Liver (tissue), 3 donors: ENCODE data around the gene HMGCS1.

ENCODE experiments used
- ATF3 ChIP-seq: IDR thresholded peaks from 2 replicates; pipeline ENCODE4 v1.6.1; 2016; ENCODE audit warnings: antibody characterized with exemption
- EGR1 ChIP-seq, 2 donors: IDR thresholded peaks; 2 replicates each; pipeline ENCODE4 v1.6.1; 2016 to 2018; ENCODE audit warnings: antibody characterized with exemption in 2 of 2, low read depth in 2 of 2
- FOXA1 ChIP-seq: IDR thresholded peaks from 2 replicates; pipeline ENCODE4 v1.6.1; 2016; ENCODE audit warnings: antibody characterized with exemption
- JUND ChIP-seq, 2 donors: IDR thresholded peaks; 2 replicates each; pipeline ENCODE4 v1.6.1; 2016; ENCODE audit warnings: antibody characterized with exemption in 2 of 2
- MAX ChIP-seq: IDR thresholded peaks from 2 replicates; pipeline ENCODE4 v1.6.1; 2016; ENCODE audit warnings: antibody characterized with exemption
- NR2F2 ChIP-seq: IDR thresholded peaks from 2 replicates; pipeline ENCODE4 v1.6.1; 2016; ENCODE audit warnings: antibody characterized with exemption
- RAD21 ChIP-seq, 2 donors: IDR thresholded peaks; 2 replicates each; pipeline ENCODE4 v1.6.1; 2016; ENCODE audit warnings: antibody characterized with exemption in 2 of 2, mild to moderate bottlenecking in 2 of 2
- RXRA ChIP-seq, 2 donors: IDR thresholded peaks; 2 replicates each; pipeline ENCODE4 v1.6.1; 2017 to 2018; ENCODE audit warnings: antibody characterized with exemption in 2 of 2, mild to moderate bottlenecking in 1 of 2
- SP1 ChIP-seq: IDR thresholded peaks from 2 replicates; pipeline ENCODE4 v1.6.1; 2018; ENCODE audit warnings: antibody characterized with exemption, mild to moderate bottlenecking
- TAF1 ChIP-seq: conservative IDR thresholded peaks from 2 replicates; pipeline ENCODE4 v1.6.1; 2016; ENCODE audit warnings: antibody characterized with exemption, mild to moderate bottlenecking
- TF ChIP-seq, protein P1 (sequence below): fragments of 150-350 bp; IDR thresholded peaks from 2 replicates; pipeline ENCODE4 v1.5.1; 2017; ENCODE audit warnings: improper control_type of control experiment, low read depth, low read length; ENCODE audit not compliant: missing input control
- TF ChIP-seq, protein P2 (sequence below): IDR thresholded peaks from 2 replicates; pipeline ENCODE4 v1.6.1; 2016; ENCODE audit warnings: antibody characterized with exemption, mild to moderate bottlenecking
- TF ChIP-seq, protein P3 (sequence below): IDR thresholded peaks from 2 replicates; pipeline ENCODE4 v1.6.1; 2016; ENCODE audit warnings: antibody characterized with exemption
- donor health status: healthy.
- donor health status: healthy.

DNA sequence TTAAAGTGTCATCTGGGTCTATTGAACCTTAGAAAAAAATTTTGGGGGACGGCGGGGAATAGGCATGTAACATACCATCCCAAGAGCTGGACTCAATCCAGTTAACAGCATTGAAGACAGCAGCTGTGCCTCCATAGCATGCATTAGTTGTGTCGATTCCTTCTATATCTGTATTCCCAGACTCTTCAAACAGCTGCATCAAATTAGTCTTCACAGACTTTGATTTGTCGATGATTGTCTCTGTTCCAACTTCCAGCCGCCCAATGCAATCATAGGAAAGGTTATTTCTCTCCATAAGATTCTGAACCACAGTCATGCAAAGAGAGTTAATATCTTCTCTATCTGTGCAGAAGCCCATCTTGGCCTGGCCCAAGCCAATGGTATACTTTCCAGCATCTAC lies 14.8 kb downstream of the HMGCS1 start:
- no peak for TF ChIP-seq RAD21 (IDR thresholded peaks at IDR 0.05)
- TF ChIP-seq, protein P1, sequence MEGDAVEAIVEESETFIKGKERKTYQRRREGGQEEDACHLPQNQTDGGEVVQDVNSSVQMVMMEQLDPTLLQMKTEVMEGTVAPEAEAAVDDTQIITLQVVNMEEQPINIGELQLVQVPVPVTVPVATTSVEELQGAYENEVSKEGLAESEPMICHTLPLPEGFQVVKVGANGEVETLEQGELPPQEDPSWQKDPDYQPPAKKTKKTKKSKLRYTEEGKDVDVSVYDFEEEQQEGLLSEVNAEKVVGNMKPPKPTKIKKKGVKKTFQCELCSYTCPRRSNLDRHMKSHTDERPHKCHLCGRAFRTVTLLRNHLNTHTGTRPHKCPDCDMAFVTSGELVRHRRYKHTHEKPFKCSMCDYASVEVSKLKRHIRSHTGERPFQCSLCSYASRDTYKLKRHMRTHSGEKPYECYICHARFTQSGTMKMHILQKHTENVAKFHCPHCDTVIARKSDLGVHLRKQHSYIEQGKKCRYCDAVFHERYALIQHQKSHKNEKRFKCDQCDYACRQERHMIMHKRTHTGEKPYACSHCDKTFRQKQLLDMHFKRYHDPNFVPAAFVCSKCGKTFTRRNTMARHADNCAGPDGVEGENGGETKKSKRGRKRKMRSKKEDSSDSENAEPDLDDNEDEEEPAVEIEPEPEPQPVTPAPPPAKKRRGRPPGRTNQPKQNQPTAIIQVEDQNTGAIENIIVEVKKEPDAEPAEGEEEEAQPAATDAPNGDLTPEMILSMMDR: no peak
- no peak for TF ChIP-seq MAX
- TF ChIP-seq, protein P2, sequence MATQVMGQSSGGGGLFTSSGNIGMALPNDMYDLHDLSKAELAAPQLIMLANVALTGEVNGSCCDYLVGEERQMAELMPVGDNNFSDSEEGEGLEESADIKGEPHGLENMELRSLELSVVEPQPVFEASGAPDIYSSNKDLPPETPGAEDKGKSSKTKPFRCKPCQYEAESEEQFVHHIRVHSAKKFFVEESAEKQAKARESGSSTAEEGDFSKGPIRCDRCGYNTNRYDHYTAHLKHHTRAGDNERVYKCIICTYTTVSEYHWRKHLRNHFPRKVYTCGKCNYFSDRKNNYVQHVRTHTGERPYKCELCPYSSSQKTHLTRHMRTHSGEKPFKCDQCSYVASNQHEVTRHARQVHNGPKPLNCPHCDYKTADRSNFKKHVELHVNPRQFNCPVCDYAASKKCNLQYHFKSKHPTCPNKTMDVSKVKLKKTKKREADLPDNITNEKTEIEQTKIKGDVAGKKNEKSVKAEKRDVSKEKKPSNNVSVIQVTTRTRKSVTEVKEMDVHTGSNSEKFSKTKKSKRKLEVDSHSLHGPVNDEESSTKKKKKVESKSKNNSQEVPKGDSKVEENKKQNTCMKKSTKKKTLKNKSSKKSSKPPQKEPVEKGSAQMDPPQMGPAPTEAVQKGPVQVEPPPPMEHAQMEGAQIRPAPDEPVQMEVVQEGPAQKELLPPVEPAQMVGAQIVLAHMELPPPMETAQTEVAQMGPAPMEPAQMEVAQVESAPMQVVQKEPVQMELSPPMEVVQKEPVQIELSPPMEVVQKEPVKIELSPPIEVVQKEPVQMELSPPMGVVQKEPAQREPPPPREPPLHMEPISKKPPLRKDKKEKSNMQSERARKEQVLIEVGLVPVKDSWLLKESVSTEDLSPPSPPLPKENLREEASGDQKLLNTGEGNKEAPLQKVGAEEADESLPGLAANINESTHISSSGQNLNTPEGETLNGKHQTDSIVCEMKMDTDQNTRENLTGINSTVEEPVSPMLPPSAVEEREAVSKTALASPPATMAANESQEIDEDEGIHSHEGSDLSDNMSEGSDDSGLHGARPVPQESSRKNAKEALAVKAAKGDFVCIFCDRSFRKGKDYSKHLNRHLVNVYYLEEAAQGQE: no peak
- TF ChIP-seq JUND (IDR thresholded peaks at IDR 0.05): no peak
- TF ChIP-seq RXRA (IDR thresholded peaks at IDR 0.05): no peak
- no peak for TF ChIP-seq SP1
- TF ChIP-seq ATF3: no peak
- no peak for TF ChIP-seq EGR1 (IDR thresholded peaks at IDR 0.05; ENCODE audit: low read depth in 2 of 2)
- TF ChIP-seq, protein P3, sequence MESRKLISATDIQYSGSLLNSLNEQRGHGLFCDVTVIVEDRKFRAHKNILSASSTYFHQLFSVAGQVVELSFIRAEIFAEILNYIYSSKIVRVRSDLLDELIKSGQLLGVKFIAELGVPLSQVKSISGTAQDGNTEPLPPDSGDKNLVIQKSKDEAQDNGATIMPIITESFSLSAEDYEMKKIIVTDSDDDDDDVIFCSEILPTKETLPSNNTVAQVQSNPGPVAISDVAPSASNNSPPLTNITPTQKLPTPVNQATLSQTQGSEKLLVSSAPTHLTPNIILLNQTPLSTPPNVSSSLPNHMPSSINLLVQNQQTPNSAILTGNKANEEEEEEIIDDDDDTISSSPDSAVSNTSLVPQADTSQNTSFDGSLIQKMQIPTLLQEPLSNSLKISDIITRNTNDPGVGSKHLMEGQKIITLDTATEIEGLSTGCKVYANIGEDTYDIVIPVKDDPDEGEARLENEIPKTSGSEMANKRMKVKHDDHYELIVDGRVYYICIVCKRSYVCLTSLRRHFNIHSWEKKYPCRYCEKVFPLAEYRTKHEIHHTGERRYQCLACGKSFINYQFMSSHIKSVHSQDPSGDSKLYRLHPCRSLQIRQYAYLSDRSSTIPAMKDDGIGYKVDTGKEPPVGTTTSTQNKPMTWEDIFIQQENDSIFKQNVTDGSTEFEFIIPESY: no peak
- TF ChIP-seq NR2F2: no peak
- no peak for TF ChIP-seq TAF1
- TF ChIP-seq FOXA1: no peak
